ENCODE measurements around the gene SASS6.

The SASS6 gene

DNA sequence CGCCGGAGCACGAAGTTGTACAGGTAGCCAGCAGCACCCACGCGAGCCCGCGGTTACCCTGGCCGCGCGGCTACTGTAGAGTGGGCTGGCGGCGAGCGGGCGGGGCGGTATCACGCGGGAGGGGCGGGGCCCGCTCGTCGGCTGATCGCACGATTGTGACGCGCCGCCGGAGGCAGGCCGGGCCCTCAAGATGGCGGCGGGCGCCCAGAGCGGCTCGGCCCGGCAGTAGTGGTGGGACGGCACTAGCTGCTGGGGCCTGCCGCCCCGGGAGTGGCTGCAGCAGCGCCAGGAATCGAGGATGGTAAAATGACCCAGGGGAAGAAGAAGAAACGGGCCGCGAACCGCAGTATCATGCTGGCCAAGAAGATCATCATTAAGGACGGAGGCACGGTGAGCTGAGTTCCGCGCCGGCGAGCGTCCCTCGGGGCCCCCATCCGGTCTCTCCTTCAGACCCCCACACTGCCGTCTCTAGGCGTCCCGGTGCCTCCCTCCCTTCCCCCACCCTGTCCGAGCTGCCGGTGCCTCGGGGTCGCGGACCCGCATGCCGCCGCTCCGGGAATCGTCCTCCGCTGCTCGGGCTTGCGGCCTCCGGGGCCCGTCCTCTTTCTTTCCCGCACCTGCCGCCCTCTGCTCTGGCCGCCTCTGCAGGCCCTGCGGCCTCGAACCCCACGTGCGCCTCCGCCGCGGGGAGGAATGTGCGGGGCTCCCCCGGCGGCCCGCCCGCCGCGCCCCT is 94.6 kb downstream of the SASS6 start:
- no peak for DNase-seq (ENCODE audit: low read depth)
- peak overlapping the region; percentile 92 for H3K4me3 ChIP-seq (ENCODE audit: low read length)
- no peak for TF ChIP-seq CTCF (conservative IDR thresholded peaks at IDR 0.05; ENCODE audit: low read depth, low read length)

- TF ChIP-seq CTCF (conservative IDR thresholded peaks at IDR 0.05; ENCODE audit: low read depth, low read length), result no peak
- peak overlapping the region; percentile 92 for H3K4me3 ChIP-seq (ENCODE audit: low read length)
- no peak for DNase-seq (ENCODE audit: low read depth)
Measured at GRCh38 chr1:100037656-100037926, 95.1 kb downstream of the SASS6 start.

DNA sequence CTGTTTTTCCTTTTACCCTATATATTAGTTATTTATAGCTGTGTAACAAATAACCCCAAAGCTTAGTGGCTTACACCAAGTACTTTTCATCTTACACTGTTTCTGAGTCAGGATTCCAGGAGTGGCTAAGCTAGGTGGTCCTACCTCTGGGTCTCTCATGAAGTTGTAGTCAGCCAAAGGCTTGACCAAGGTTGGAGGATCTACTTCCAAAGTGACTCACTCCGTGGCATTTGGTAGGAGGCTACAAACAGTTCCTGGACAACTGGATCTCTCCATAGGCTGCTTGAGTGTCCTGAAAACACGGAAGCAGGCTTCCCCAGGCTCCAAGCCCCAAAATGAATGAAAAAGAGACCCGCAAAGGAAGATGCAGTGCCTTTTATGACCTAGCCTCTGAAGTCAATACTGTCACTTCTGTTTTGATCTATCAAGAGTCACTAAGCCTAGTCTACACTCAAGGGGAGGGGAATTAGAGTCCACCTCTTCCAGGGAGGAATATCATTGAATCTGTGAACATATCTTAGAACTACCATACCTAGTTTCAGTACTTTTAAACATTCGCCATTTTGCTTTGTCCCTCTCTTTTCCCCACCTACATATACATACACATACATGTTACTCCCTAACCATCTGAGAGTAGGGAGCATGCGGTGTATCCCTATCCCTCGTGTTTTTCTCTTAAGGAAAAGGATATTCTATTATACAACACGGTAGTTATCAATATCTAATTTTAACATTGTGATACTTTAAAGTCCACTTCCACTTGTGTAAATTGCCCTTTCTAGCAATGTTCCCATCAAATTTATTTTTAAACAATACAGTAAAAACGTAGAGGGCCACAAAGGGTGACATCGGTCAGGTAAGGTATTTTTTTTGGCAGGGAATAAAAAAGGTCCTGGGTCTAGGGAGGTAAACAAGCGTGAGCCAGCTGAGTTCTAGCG is 95.7 kb downstream of the SASS6 start:
- no peak for DNase-seq (ENCODE audit: low read depth)
- H3K4me3 ChIP-seq (ENCODE audit: low read length), result peak overlapping the region; percentile 92
- TF ChIP-seq CTCF (conservative IDR thresholded peaks at IDR 0.05; ENCODE audit: low read depth, low read length), result no peak

- DNase-seq (ENCODE audit: low read depth), result no peak
- H3K4me3 ChIP-seq (ENCODE audit: low read length), result no peak overlapping the region
- no peak for TF ChIP-seq CTCF (conservative IDR thresholded peaks at IDR 0.05; ENCODE audit: low read depth, low read length)
Measured at GRCh38 chr1:100035214-100035613, 97.5 kb downstream of the SASS6 start.

- no peak overlapping the region for H3K4me3 ChIP-seq (ENCODE audit: low read length)
- peak; percentile 54 for TF ChIP-seq CTCF (conservative IDR thresholded peaks at IDR 0.05; ENCODE audit: low read depth, low read length)
- DNase-seq (ENCODE audit: low read depth), result no peak
Measured at GRCh38 chr1:100034470-100034869, 98.3 kb downstream of the SASS6 start.

Data from retinal pigment epithelial cell (primary cell).